Measurements from ENCODE around the gene MRAP2.

The MRAP2 gene

GRCh38 chr6:84001119-84001518, 32.5 kb upstream of the MRAP2 start:
- no peak for DNase-seq (ENCODE audit: extremely low read depth, insufficient read length)
- H3K36me3 ChIP-seq (ENCODE audit: control insufficient read depth, insufficient read depth, low read length): no peaks in the 10 kb centered on the region
- H3K4me3 ChIP-seq (replicated peaks; ENCODE audit: low read depth, low read length): no peak overlapping the region
- no peak for TF ChIP-seq CTCF (IDR thresholded peaks at IDR 0.05; ENCODE audit: insufficient read depth, low read length, poor library complexity, severe bottlenecking)
- H3K27me3 ChIP-seq (replicated peaks; ENCODE audit: control insufficient read depth, insufficient read depth, low read length): no peaks in the 10 kb centered on the region; the same call in 1 of the 2 replicates

- TF ChIP-seq CTCF (IDR thresholded peaks at IDR 0.05; ENCODE audit: insufficient read depth, low read length, poor library complexity, severe bottlenecking): no peak
- Histone ChIP-seq H3K4me3 (replicated peaks; ENCODE audit: low read depth, low read length) (no peak overlapping the region), H3K27me3 (replicated peaks; ENCODE audit: control insufficient read depth, insufficient read depth, low read length) (no peaks in the 10 kb centered on the region; the same call in 1 of the 2 replicates), H3K36me3 (ENCODE audit: control insufficient read depth, insufficient read depth, low read length) (no peaks in the 10 kb centered on the region)
- DNase-seq (ENCODE audit: extremely low read depth, insufficient read length): no peak
Measured at GRCh38 chr6:84002226-84002625, 31.3 kb upstream of the MRAP2 start.

DNA sequence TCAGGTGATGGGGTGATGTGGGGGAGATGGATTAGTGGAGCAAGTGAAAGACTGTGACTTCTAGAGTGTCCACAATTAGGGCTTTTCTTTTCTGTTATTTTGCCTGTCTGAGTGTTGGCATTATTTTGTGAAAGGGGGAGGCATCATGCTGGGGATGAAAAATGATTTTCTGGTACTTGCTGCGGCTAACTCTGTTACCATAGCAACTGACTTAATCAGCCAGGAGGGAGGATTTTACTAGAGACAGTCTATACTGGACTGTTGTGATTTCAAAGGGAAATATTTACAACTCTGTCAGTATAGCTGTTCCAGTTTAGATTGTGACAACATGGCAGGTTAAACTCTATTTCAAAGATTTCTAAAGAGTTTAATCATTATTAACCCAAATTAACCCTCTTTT, 30.4 kb upstream of the MRAP2 start:
- Histone ChIP-seq H3K4me3 (replicated peaks; ENCODE audit: low read depth, low read length) (no peak overlapping the region), H3K36me3 (ENCODE audit: control insufficient read depth, insufficient read depth, low read length) (no peaks in the 10 kb centered on the region), H3K27me3 (replicated peaks; ENCODE audit: control insufficient read depth, insufficient read depth, low read length) (no peaks in the 10 kb centered on the region; the same call in 1 of the 2 replicates)
- no peak for DNase-seq (ENCODE audit: extremely low read depth, insufficient read length)
- TF ChIP-seq CTCF (IDR thresholded peaks at IDR 0.05; ENCODE audit: insufficient read depth, low read length, poor library complexity, severe bottlenecking): no peak

GRCh38 chr6:84003654-84004053, 29.9 kb upstream of the MRAP2 start:
- no peak overlapping the region for H3K4me3 ChIP-seq (replicated peaks; ENCODE audit: low read depth, low read length)
- no peaks in the 10 kb centered on the region; the same call in 1 of the 2 replicates for H3K27me3 ChIP-seq (replicated peaks; ENCODE audit: control insufficient read depth, insufficient read depth, low read length)
- DNase-seq (ENCODE audit: extremely low read depth, insufficient read length): no peak
- no peak for TF ChIP-seq CTCF (IDR thresholded peaks at IDR 0.05; ENCODE audit: insufficient read depth, low read length, poor library complexity, severe bottlenecking)
- no peaks in the 10 kb centered on the region for H3K36me3 ChIP-seq (ENCODE audit: control insufficient read depth, insufficient read depth, low read length)

GRCh38 chr6:84007871-84008270, 25.7 kb upstream of the MRAP2 start:
- no peak for TF ChIP-seq CTCF (IDR thresholded peaks at IDR 0.05; ENCODE audit: insufficient read depth, low read length, poor library complexity, severe bottlenecking)
- H3K36me3 ChIP-seq (ENCODE audit: control insufficient read depth, insufficient read depth, low read length): no peaks in the 10 kb centered on the region
- H3K4me3 ChIP-seq (replicated peaks; ENCODE audit: low read depth, low read length): no peak overlapping the region
- H3K27me3 ChIP-seq (replicated peaks; ENCODE audit: control insufficient read depth, insufficient read depth, low read length): no peaks in the 10 kb centered on the region; the same call in 1 of the 2 replicates
- DNase-seq (ENCODE audit: extremely low read depth, insufficient read length): no peak

- no peak for TF ChIP-seq CTCF (IDR thresholded peaks at IDR 0.05; ENCODE audit: insufficient read depth, low read length, poor library complexity, severe bottlenecking)
- Histone ChIP-seq H3K4me3 (replicated peaks; ENCODE audit: low read depth, low read length) (no peak overlapping the region), H3K36me3 (ENCODE audit: control insufficient read depth, insufficient read depth, low read length) (no peaks in the 10 kb centered on the region), H3K27me3 (replicated peaks; ENCODE audit: control insufficient read depth, insufficient read depth, low read length) (no peaks in the 10 kb centered on the region)
- DNase-seq (ENCODE audit: extremely low read depth, insufficient read length): no peak
Measured at GRCh38 chr6:84013354-84013753, 20.2 kb upstream of the MRAP2 start.

Data from GM06990 (cell line).